GM18526 (cell line): ENCODE measurements around the gene SLC16A8.

Source experiments
- POLR2A ChIP-seq: IDR thresholded peaks from 3 replicates; pipeline ENCODE4 v1.6.1; 2011; ENCODE audit not compliant: insufficient read length; ENCODE audit errors: extremely low read depth

Gene SLC16A8

DNA sequence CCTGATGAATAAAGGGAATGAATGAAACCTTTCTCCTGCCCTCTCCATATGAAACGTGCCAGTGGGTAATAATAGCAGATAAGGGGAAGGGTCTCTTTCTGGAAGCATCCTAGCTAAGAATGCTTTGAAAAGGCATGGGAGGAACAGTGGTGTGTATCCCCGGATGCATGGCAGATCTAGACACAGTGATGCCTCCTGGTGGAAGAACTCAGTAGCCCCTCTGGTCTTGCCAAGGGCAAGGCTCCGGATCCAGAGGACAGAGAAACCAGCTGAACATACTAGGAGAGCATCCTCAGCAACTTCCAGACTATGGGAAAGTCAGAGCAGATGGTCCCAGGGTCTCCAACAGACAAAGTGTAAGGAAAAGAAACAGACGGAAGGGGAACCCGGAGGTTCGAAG, 20.1 kb upstream of the SLC16A8 start:
- no peak for TF ChIP-seq POLR2A

DNA sequence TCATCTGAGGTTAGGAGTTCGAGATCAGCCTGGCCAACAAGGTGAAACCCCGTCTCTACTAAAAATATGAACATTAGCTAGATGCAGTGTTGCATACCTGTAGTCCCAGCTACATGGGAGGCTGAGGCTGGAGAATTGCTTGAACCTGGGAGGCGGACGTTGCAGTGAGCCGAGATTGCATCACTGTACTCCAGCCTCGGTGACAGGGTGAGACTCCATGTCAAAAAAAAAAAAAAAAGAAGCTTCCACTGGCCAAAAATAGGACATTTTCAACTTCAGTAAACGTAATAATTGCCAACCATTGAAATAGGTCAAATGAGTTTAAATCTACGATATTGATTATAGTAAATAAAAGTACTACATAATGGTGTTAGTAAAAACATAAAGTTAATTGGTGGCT, 19.7 kb upstream of the SLC16A8 start:
- no peak for TF ChIP-seq POLR2A

- no peak for TF ChIP-seq POLR2A
Measured at GRCh38 chr22:38098410-38099249, 14.6 kb upstream of the SLC16A8 start.

DNA sequence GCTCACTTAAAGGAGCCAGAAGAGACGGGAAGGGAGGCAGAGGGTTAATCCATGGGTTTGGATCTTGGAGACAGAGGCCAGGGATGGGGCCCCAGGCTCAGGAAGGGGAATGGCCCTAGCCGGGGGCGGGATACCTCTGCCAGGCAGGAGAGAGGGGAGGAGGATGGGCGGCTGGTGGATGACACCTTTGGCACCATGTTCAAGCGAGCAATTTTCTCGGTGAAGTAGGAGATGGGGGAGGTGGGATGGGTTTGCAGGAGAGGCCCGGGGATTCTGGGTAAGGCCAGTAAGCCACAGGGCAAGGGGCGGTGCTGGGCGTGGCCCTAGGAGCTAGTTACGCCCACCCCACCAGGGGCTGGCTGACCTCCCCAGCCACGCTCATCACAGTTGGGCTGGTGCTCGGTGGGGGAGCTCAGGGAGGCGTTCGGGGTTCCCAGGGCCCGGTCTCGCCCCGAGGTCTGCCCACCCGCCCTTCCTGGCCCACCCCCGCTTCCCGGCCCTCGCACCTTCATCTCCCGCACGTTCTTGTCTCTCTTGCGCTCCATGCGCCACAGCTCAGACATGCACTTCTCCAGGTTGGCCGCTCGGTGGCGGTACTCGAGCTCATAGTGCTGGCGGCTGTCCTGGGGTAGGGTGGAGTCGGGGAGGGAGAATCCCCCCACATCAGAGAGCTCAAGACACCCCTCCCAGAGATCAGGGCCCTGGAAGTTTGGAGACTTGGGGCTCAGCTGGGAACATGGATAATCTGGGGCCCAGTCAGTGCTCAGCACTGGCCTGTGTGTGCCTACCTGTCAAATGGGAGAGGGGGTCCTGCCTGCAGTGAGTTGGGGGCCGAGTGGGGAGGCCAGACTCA, 13.8 kb upstream of the SLC16A8 start:
- TF ChIP-seq POLR2A: no peak

DNA sequence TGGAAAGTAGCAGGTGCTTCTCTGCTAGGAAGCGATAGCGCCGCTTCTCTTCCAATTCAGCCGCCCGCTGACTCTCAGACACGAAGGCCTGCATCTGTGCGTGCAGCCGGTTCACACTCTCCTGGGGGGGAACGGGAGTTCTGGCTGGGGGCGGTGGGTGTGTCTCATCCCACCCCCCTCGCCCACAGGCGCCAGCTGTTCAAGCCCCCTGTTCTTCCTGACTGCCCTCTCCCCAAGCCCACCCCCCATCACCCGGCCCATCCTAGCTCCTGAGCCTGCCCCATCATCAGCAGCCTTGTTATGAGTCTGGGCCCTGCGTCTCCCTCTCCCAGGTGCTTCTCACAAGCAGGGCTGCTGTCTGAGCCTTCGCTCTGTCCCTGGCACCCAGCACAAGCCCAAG, 13.1 kb upstream of the SLC16A8 start:
- TF ChIP-seq POLR2A: no peak

- no peak for TF ChIP-seq POLR2A
Measured at GRCh38 chr22:38089474-38089851, 5.5 kb upstream of the SLC16A8 start.

- no peak for TF ChIP-seq POLR2A
Measured at GRCh38 chr22:38088629-38089473, 4.9 kb upstream of the SLC16A8 start.

DNA sequence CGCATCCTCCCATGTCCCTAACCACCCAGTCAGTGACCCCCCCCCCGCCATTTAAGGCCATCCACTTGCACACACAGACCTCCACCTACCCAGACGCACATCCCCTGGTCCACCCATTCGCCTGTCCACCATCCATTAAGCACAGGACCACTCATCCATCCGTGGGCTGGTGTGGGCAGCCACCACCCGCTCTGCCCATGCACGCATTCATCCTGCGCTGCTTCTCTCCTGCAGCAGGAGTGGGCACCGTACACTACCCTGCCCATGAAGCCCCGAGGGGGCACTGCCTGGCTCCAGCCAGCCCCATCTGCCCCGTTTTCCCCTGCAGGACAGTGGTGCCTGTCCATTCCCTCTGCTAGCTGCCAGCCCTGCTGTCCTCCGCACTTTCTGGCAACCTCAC, 3.9 kb upstream of the SLC16A8 start:
- no peak for TF ChIP-seq POLR2A

- no peak for TF ChIP-seq POLR2A
Measured at GRCh38 chr22:38086942-38087341, 3.0 kb upstream of the SLC16A8 start.

DNA sequence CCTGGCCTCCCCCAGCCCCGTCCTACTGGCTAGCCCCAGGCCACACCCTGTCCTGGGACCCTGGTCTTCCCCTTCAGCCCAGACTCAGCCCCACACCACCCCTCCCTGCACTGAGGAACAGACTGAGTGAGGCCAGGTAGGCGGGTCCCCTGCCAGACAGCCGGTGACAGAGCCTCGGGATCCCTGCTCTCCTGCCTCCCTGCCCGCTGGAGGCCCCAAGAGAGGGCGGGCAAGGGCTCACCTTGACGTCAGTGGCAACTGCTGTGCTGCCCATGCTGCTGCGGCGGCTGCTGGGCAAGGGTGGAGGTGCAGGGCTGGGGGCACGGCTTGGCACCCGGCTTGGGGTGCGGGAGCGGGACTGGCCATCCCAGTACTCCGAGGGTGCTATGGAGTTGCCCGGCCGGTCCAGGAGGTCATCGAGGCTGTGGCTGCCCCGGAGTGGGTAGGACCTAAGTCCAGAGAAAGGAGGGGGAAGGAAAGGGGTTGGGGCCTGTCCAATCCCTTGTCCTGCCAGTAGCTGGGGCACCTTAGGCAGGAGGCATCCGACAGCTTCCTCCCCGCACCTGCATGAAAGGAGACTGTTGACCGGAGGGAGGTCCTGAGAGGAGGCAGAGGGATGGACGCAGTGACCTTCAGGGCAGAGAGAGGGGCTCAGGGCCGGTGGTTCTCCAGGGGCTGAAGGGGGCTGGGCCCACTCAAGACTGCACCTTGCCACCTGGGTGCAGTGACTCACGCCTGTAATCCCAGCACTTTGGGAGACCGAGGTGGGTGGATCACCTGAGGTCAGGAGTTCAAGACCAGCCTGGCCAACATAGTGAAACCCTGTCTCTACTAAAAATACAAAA, 2.2 kb upstream of the SLC16A8 start:
- no peak for TF ChIP-seq POLR2A

GRCh38 chr22:38085501-38085900, 1.5 kb upstream of the SLC16A8 start:
- no peak for TF ChIP-seq POLR2A

DNA sequence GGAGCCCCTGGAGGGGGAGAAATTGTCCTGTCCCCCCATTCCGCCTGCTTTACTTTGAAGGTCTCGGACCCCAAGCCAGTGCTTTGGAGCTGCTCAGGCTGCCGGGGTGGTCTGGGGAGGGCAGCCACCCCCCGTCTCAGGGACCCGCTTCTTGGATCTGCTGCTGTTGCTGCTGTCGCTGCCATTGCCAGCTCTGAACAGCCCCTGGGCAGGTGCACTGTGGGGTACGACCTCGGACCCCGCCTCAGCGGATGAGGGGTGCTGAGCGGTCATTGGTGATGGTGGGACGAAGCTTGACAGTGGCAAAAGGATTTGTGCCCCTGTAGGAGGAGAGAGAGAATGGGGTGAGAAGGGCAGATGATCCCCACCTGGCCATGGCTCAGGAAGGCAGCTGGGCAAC, 1.1 kb upstream of the SLC16A8 start:
- TF ChIP-seq POLR2A: no peak

- TF ChIP-seq POLR2A: no peak
Measured at GRCh38 chr22:38082986-38083710, 836 bp downstream of the SLC16A8 start.
